Hematopoietic multipotent progenitor cell (in vitro differentiated cells): ENCODE measurements around the gene PADI1. TPM values are rescaled to one million over a fixed set of nuclear protein-coding genes. Genes with fewer than 3 reads are reported as not detected.

ENCODE experiments used
- DNase-seq, 3 donors: peaks; one replicate each; pipeline ENCODE4 v3.0.0-alpha.2; 2011 to 2015; ENCODE audit warnings: low read depth in 2 of 3, low spot score in 2 of 3
- total RNA-seq: library from RNA; depleted of rRNA; stranded (reverse); fragments of >200 nt; gene quantifications from one replicate; pipeline ENCODE4 v1.2.3, GENCODE V29; 2012

PADI1 gene
- total RNA-seq, 1 donor: not detected

DNA sequence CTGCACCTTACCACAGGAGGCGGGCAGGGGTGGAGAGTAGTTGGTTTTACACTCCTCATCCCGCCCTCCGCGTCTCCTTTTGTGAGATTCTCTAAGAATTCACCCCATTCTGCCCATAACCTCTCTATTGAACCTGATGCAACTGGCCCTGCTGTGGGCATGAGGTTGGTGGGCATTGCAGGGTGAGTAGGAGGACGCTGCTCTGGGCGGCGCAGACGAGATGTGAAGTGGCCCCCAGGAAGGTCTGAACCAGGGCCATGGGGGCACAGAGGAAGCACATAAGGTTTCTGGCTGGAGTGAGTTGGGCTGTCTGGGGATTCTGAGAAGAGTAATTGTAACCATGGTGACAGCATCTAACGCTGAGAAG, 8.8 kb downstream of the PADI1 start:
- DNase-seq: no peak

DNA sequence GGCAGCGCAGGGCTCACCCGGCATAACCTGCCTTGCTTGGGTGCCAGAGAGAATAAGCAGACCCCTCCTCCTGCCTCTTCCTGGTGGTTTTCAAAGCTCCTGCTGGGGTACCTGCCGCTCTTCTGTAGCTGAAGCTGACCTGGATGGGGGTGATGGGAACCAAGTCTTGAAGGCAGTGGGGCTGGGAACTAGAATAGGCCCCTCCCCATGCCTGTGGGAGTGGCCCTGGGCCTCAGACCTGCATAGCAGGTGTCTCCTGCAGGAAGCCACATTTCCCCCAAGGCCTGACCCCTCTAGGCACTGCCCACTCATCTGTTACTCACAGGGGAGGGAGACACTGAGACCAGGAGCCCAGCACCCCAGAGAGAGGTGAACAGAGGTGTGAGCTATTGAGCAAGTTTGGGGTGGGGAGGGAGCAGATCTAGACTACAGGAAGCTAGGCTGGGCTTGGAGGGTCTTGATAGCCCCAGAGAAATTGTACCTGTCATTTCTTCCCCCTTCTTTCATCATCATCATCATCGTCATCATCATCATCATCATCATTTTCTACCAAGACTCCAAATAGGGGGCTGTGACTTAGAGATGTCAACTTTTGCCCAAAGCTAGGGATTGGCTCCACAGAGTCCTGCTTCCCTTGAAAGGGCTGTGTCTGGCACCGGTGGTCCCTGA, 10.1 kb downstream of the PADI1 start:
- peak in 1 of 3 donors; percentile 25 for DNase-seq

GRCh38 chr1:17215545-17215890, 10.6 kb downstream of the PADI1 start:
- DNase-seq: no peak

DNA sequence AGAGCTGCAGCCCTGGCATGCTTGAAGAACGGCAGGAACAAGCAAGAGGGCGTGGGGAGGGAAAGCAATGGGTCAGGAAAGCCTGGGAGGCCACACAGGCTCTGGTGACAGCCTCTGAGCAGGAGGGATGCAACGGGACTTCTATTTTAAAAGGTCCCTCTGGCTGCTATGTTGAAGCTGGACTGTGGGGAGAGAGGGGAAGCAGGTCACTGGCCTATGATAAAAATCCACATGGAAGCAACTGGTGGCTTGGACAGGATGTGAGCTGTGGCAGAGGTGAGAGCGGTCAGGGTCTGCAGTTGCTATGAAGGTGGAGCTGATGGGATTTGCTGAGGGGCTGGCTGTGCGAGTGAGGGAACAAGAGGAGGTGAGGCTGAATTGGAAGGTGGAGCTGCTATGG, 11.2 kb downstream of the PADI1 start:
- no peak for DNase-seq

GRCh38 chr1:17217607-17218006, 12.7 kb downstream of the PADI1 start:
- no peak for DNase-seq

GRCh38 chr1:17218939-17219338, 14.0 kb downstream of the PADI1 start:
- DNase-seq: no peak

GRCh38 chr1:17220287-17220686, 15.4 kb downstream of the PADI1 start:
- DNase-seq: no peak

- DNase-seq: no peak
Observed at GRCh38 chr1:17222557-17222956, 17.6 kb downstream of the PADI1 start.

DNA sequence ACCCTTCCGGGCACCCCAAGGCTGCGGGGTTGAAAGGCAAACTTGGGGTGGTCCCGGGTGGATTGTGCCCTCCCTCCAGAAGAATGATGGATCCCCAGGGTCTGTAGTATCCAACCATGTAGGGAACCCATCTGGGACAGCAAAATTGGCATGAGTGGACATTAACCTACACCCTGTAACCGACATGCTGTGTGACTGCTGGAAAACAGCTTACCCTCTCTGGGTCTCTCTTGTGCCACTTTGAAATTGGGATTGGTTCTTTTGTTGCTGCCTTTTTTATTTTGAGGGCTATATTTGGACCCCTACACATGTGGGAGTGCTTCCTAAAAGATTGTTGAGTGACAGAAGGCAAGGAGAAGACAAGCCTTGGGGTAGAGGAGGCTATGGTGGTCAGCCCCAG, 19.5 kb downstream of the PADI1 start:
- DNase-seq: no peak

DNA sequence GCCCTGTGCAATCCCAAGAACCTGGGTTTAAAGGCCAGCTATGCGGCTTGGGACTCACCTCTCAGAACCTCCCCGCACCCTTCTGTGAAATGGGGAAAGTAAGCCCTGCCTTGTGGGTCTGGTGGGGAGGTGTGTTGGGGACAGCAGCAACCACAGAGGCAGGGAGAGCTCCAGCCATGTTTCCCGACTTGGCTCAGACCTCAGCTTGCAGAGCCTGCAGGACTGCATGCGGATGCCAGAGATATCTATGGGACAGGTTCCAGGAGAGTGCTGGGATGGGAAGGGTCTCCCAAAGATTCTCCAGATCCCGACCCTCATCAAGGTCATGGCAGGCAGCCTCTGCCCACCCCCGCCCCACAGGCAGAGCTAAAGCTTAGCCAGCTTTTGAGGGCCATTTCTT, 20.2 kb downstream of the PADI1 start:
- no peak for DNase-seq

DNA sequence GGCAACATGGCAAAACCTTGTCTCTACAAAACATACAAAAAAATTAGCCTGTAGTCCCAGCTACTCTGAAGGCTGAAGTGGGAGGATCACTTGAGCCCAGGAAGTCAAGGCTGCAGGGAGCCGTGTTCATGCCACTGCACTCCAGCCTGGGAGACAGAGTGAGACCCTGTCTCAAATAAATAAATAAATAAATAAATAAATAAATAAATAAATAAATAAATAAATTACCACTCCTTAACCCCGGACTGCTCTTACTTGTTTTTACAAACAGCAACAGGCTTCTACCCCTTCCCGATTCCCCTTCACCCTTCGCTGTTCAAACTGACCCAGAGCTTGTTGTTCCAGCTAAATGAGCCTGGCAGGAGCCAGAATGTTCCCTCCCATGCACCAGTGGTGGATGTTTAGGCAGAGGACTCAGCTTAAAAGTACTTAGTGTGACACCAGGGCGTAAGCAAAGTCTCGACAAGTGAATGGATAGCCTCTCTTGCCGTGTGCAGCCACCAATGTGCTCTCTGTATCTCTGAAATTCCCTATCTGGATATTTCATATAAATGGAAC, 22.5 kb downstream of the PADI1 start:
- DNase-seq: no peak

GRCh38 chr1:17228619-17229018, 23.7 kb downstream of the PADI1 start:
- no peak for DNase-seq

DNA sequence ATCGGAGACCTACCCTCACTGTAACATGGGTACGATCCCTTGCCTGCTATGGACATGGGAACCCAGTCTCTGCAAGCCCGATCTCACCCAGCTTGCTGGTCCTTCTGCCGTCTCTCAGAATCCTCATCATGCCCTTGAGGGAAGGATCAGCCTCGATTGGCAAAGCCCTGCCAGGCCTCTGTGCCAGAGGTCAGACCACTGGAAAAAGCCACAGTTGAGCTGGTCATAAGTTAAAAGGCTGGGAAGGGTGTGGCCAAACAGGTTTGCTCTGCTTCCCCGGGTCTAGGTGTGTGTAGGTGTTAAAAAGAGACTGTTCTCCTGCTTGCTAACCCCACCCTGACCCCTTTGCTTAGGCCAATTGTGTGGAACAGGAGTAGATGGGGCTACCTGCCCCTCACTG, 24.5 kb downstream of the PADI1 start:
- no peak for DNase-seq

DNA sequence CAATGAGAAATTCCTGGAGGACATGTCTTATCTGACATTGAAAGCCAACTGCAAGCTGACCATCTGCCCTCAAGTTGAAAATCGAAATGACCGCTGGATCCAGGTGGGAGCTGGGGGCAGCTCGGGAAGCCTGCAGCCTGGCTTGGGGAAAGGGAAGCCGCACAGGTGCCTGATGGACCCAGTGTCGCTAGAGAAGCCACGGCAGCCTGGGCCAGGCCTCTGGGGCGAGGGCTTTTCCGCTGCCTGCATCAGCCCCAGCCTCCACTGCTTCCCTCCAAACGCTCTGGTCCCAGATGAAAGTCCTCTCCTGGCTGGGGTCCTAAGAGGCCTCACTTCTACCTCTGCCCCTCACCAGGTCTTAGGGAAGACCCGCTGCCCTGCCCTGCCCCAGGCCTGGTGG, 25.2 kb downstream of the PADI1 start:
- DNase-seq: no peak

DNA sequence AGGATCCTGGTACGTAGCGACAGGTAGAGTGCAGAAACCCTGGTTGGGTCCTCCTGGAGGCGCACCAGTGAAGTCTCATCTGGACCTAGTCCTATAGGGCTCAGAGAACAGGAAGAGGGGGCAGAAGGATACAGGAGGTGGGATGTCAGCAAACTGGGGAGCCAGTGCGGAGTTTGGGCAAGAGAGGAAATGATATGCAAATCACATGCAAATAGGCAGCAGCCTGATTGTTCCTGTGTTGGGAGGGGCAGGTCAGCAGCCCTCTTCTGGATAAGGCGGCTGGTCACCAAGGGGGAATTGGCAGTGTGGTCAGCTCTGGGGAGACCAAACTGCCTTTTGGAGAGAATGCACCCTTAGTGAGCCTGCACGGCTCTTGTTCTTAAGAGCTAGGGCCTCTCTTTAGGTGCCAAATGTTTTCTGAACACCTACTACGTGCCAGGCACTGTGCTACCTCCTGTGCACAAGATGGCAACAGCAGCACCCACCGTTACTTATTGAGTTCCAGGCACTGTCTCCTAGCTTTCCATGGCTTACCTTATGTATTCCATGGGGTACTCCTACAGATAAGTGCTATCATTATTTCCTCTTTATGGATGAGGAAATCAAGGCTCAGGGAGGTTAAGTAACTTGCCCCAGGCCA, 25.9 kb downstream of the PADI1 start:
- DNase-seq: no peak

DNA sequence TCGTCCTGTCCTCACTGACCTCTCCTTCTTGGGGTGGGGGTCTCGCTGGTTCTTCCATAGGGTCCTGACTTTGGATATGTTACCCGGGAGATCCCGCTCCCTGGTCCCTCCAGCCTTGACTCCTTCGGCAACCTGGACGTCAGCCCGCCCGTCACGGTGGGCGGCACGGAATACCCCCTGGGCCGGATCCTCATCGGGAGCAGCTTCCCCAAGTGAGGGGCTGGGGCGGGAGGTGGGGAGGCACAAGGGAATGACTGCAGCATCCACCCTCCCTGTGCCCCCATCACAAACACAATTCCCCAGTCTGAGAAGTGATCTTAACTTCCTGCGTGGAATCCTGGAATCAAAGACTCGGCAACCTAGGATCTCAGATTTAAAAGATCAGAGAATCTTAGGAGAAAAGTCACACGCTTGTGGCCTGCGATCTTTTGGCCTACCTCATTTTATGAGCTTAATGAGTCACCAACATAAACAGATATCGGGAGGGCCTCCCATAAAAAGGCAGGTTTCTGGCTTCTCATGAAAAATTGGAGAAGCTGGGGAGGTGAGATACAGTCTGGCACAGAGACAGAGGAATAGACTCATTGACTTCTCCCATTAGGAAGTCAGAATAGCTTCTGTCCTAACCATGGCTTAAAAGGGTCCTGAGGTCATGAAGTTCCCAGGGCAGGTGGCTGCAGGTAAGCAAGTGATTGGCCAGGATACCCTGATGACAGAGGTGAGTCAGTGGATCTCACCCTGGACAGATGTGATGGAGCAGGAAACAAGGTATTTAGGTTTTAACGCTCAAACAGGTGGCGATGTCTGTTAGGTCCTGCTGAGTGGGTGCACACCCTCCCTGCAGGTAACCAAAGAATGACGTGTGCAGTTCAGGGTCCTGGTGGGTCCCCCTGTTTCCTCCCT, 28.1 kb downstream of the PADI1 start:
- DNase-seq: no peak

- DNase-seq: peak in 2 of 3 donors; percentile 61 to 69
Observed at GRCh38 chr1:17233675-17234320, 28.9 kb downstream of the PADI1 start.

- DNase-seq: no peak
Observed at GRCh38 chr1:17234405-17234804, 29.5 kb downstream of the PADI1 start.

DNA sequence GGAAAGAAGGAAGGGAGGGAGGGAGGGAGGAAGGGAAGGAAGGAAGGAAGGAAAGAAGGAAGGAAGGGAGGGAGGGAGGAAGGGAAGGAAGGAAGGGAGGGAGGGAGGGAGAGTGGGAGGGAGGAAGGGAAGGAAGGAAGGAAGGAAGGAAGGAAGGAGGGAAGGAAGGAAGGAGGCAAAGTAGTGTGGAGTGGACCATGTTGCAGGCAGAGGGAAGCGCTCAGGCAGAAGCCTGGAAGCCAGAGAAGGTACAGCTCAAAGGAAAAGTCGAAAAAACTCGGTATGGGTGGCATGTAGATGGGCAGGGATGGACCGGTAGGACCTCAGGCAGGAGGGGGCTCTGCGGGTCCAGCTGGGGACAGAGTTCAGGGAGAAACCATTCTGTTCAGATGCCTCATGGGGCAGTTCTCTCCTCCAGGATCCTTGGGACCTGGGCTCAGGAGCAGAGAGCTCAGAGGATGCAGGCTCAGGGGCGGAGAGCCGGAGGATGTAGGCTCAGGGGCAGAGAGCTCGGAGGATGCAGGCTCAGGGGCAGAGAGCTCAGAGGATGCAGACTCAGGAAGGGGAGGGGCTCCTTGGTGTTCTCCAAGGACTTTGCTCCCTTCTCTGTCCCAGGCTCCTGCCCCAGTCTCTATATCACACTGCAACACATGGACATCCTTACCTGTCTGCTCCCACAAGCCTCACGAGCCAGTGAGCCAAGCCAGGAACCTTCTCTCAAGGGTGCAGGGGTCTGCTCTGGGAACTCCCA, 30.4 kb downstream of the PADI1 start:
- no peak for DNase-seq
